Prostate gland (tissue), 2 donors: ENCODE measurements around the gene NDUFA11. TPM values are rescaled to one million over a fixed set of nuclear protein-coding genes. Genes with fewer than 3 reads are reported as not detected.

Experiments used
- DNase-seq: peaks from one replicate; pipeline ENCODE4 v3.0.0-alpha.2; 2019; ENCODE audit warnings: low spot score
- H3K27ac ChIP-seq, 2 donors: fragments of 200-600 bp; sonication (generic); 2 replicates each; pipeline ENCODE4 v1.5.1; 2017 to 2019
- H3K27me3 ChIP-seq: fragments of 200-600 bp; sonication (generic); replicated peaks from 2 replicates; pipeline ENCODE4 v1.5.1; 2019; ENCODE audit not compliant: insufficient read depth
- H3K36me3 ChIP-seq, 2 donors: fragments of 200-600 bp; sonication (generic); 1 replicate in 1 of 2; 2 replicates in 1 of 2; pipeline versions ENCODE4 v1.5.1 to v1.8.1; 2017 to 2019
- H3K4me1 ChIP-seq: fragments of 200-600 bp; sonication (generic); replicated peaks from 2 replicates; pipeline ENCODE4 v1.5.1; 2019
- H3K4me3 ChIP-seq, 2 donors: fragments of 200-600 bp; sonication (generic); 2 replicates each; pipeline ENCODE4 v1.5.1; 2017 to 2019
- H3K9me3 ChIP-seq: fragments of 200-600 bp; sonication (generic); 2 replicates; pipeline ENCODE4 v1.5.1; 2017
- POLR2A ChIP-seq: fragments of 450-650 bp; IDR thresholded peaks from one replicate; pipeline ENCODE4 v1.6.1; 2016; ENCODE audit warnings: antibody characterized with exemption, mild to moderate bottlenecking
- POLR2AphosphoS5 ChIP-seq: sonication (generic); formaldehyde crosslinking; IDR thresholded peaks from one replicate; pipeline ENCODE4 v1.6.1; 2017; ENCODE audit warnings: antibody characterized with exemption
- WGBS: methylation state at CpG from one replicate; pipeline ENCODE4 v1.1.5; 2018; 5-methylcytosine and 5-hydroxymethylcytosine counted together
- intact Hi-C: fragments of 100-400 bp; cut with DNase I; formaldehyde crosslinking; loops from one replicate; pipeline ENCODE4 v1.14.2; 2022
- total RNA-seq, 2 donors: library from RNA; depleted of rRNA; stranded (reverse); fragments of >200 nt; gene quantifications; one replicate each; pipeline ENCODE4 v1.1.0, GENCODE V29; 2016
- TF ChIP-seq, protein P1 (sequence below), 4 experiments: fragments of 200-600 bp in 2 of 4; fragments of 450-650 bp in 2 of 4; sonication (generic) in 2 of 4; IDR thresholded peaks; 1 replicate in 3 of 4; 2 replicates in 1 of 4; pipeline ENCODE4 v1.5.1; 2016 to 2019; ENCODE audit warnings: antibody characterized with exemption in 4 of 4, mild to moderate bottlenecking in 2 of 4, moderate library complexity in 2 of 4

The NDUFA11 gene
- total RNA-seq, 2 donors from 2014 or later, result 259 to 327 TPM

DNA sequence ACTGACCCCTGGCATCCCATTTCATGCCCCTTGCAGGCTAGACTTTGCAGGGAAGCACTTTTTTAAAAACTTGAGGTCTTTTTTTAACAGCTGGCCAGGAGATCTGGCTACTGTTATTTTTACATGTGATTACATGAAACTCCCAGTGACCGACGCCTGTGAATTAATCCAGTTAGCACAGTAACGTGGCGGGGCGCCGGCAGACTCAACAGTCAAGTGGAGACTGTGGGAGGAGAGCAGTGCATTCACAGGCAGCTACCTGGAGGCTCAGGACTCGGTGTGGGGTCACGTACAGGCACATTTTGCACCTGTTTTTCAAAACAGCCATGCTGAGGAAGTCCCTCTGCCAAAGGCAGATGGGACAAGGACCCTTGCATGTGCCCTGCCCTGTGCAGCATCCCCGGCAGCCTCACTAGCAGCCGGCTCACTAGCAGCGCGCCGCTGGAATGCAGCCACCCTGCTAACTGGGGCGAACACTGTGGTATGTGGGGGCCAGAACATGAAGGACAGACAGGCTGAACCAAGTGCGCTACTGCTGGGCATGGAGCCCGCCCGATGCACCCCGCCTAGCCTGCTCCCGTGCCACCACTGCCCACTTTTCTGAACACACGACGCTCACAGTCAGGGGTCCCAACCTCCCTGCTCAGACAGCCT is 29.1 kb upstream of the NDUFA11 start:
- WGBS, result 89% methylated on average over 21 of the region's 21 CpGs
- H3K27me3 ChIP-seq, result no peaks in the 10 kb centered on the region
- H3K36me3 ChIP-seq, result peaks cover 0 to 2% of the 10 kb centered on the region in 2 donors
- TF ChIP-seq, protein P1, sequence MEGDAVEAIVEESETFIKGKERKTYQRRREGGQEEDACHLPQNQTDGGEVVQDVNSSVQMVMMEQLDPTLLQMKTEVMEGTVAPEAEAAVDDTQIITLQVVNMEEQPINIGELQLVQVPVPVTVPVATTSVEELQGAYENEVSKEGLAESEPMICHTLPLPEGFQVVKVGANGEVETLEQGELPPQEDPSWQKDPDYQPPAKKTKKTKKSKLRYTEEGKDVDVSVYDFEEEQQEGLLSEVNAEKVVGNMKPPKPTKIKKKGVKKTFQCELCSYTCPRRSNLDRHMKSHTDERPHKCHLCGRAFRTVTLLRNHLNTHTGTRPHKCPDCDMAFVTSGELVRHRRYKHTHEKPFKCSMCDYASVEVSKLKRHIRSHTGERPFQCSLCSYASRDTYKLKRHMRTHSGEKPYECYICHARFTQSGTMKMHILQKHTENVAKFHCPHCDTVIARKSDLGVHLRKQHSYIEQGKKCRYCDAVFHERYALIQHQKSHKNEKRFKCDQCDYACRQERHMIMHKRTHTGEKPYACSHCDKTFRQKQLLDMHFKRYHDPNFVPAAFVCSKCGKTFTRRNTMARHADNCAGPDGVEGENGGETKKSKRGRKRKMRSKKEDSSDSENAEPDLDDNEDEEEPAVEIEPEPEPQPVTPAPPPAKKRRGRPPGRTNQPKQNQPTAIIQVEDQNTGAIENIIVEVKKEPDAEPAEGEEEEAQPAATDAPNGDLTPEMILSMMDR (IDR thresholded peaks at IDR 0.05), result no peak
- TF ChIP-seq POLR2A (no peak), POLR2AphosphoS5 (no peak)
- no peak overlapping the region for H3K27ac ChIP-seq
- H3K4me3 ChIP-seq, result no peak overlapping the region
- intact Hi-C loops, result loop anchor here (5.0 kb wide), 1 partner anchor 35 kb away; no protein-coding TSS in a partner anchor
- peaks cover 9% of the 10 kb centered on the region for H3K4me1 ChIP-seq
- no peaks in the 10 kb centered on the region for H3K9me3 ChIP-seq
- no peak for DNase-seq

DNA sequence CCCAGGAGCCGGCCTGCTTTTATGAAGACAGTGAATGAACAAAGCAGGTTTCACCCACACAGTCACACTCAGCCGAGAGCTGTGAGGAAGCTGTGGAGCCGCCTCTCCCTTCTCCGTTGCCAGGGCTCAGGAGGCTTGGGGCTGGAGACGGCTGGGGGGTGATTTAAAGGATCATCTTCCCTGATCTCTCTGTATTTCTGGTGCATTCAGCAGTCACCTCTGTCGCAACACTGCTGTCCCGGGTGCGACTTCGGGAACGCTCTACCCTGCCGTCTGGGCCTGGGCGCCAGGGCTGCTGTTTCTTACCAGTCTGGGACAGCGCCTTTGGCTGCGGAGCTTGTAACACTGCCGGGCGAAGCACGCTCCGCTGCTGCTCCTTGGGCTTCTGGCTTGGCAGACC is 28.6 kb upstream of the NDUFA11 start:
- WGBS, result 90% methylated on average over 18 of the region's 18 CpGs
- Histone ChIP-seq H3K4me3 (no peak overlapping the region), H3K36me3 (peaks cover 0 to 4% of the 10 kb centered on the region in 2 donors), H3K9me3 (no peaks in the 10 kb centered on the region), H3K27ac (no peak overlapping the region), H3K4me1 (peaks cover 4% of the 10 kb centered on the region), H3K27me3 (no peaks in the 10 kb centered on the region)
- DNase-seq, result no peak
- TF ChIP-seq, protein P1 (IDR thresholded peaks at IDR 0.05), result no peak
- intact Hi-C loops, result loop anchor here (5.0 kb wide), 1 partner anchor 35 kb away; no protein-coding TSS in a partner anchor

DNA sequence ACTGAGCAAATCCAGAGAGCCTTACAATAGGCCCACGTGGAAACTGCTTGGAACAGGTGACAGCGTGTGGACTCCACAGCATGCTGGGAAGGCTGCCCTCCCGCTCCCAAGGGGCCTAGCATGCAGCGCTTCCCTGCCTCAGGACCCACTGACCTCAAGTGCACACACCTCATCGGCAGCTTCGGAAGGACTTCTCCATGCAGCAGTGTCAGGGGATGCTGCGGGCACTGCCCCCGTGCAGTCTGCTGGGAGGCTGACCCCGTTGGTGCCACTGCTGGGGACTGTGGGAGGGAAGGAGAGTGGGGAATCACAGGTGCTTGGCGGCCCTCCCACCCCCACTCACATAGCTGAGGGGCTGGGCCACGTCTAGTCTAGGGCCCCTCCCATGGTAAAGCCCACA is 27.7 kb upstream of the NDUFA11 start:
- 95% methylated on average over 10 of the region's 11 CpGs for WGBS
- intact Hi-C loops, result loop anchor here (5.0 kb wide), 1 partner anchor 36 kb away; no protein-coding TSS in a partner anchor
- Histone ChIP-seq H3K27me3 (no peaks in the 10 kb centered on the region), H3K4me3 (no peak overlapping the region), H3K4me1 (no peaks in the 10 kb centered on the region), H3K36me3 (peaks cover 0 to 4% of the 10 kb centered on the region in 2 donors), H3K9me3 (no peaks in the 10 kb centered on the region), H3K27ac (no peak overlapping the region)
- no peak for DNase-seq
- TF ChIP-seq, protein P1 (IDR thresholded peaks at IDR 0.05), result no peak
- no peak for TF ChIP-seq POLR2AphosphoS5
- TF ChIP-seq POLR2A, result no peak

DNA sequence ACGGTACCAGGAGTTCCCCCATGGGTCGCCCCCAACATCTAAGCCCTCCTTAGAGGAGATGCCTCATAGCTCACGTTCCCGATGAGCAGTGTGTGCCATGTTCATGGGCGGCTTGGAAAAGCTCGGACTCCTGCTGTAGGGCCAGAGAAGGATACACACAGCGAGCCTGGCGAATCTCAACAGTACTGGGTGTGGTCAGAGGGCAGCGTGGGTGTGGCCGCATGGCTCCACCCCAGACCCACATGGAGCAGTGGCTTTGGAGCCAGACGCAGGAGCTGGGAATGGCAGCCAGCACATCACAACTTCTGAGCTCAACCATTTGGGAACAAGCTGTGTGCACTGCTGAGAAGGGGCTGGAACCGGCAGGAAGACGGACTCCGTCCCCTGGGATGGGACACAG is 26.0 kb upstream of the NDUFA11 start:
- 90% methylated on average over 13 of the region's 14 CpGs for WGBS
- TF ChIP-seq POLR2A (no peak), POLR2AphosphoS5 (no peak)
- TF ChIP-seq, protein P1 (IDR thresholded peaks at IDR 0.05), result no peak
- H3K27me3 ChIP-seq, result no peaks in the 10 kb centered on the region
- H3K9me3 ChIP-seq, result no peaks in the 10 kb centered on the region
- no peaks in the 10 kb centered on the region for H3K4me1 ChIP-seq
- peaks cover 4 to 14% of the 10 kb centered on the region in 2 donors for H3K36me3 ChIP-seq
- H3K4me3 ChIP-seq, result no peak overlapping the region
- no peak for DNase-seq
- intact Hi-C loops, result loop anchor here (5.0 kb wide), 1 partner anchor 38 kb away; no protein-coding TSS in a partner anchor
- no peak overlapping the region for H3K27ac ChIP-seq

DNA sequence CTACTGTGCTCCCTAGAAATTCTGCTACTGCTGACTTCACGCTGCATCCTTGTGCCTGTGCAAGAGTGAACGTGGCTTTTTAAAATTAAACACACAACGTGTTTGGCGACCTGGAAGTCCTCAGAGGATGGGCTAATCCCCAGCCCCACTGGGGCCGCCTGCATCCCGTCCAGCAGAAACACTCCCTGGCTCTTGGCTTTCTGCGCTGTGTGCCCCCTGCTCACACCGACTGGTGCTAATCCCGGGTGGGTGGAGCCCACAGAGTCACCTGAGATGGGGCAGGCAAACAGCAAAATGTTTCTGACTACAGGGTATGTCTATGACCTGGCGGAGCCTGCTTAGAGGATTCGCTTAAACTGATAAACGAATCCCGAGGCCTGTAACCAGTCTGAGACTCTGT is 25.6 kb upstream of the NDUFA11 start:
- no peaks in the 10 kb centered on the region for H3K27me3 ChIP-seq
- WGBS, result 84% methylated on average over 13 of the region's 13 CpGs
- no peak for DNase-seq

More for the DNA sequence above, 25.6 kb upstream of the NDUFA11 start:
- TF ChIP-seq POLR2AphosphoS5, result no peak
- no peak for TF ChIP-seq POLR2A
- TF ChIP-seq, protein P1 (IDR thresholded peaks at IDR 0.05), result no peak
- Histone ChIP-seq H3K4me3 (no peak overlapping the region), H3K4me1 (no peaks in the 10 kb centered on the region), H3K36me3 (peaks cover 7 to 18% of the 10 kb centered on the region in 2 donors), H3K27ac (no peak overlapping the region), H3K9me3 (no peaks in the 10 kb centered on the region)
- intact Hi-C loops, result no loop called here
